ENCODE measurements around the gene MORN5.

MORN5 gene

GRCh38 chr9:122191584-122191983 lies 31.9 kb downstream of the MORN5 start:
- TF ChIP-seq CTCF (IDR thresholded peaks at IDR 0.05; ENCODE audit: insufficient read depth, missing control alignments): no peak
- DNase-seq (ENCODE audit: insufficient read length, low spot score): no peak
- no peak for FAIRE-seq

GRCh38 chr9:122192261-122192875 lies 32.7 kb downstream of the MORN5 start:
- DNase-seq (ENCODE audit: insufficient read length, low spot score) (no peak), FAIRE-seq (no peak)
- TF ChIP-seq CTCF (IDR thresholded peaks at IDR 0.05; ENCODE audit: insufficient read depth, missing control alignments): no peak

GRCh38 chr9:122192914-122193525 lies 33.3 kb downstream of the MORN5 start:
- DNase-seq (ENCODE audit: insufficient read length, low spot score) (no peak), FAIRE-seq (no peak)
- TF ChIP-seq CTCF (IDR thresholded peaks at IDR 0.05; ENCODE audit: insufficient read depth, missing control alignments): no peak

GRCh38 chr9:122193651-122194050 lies 33.9 kb downstream of the MORN5 start:
- DNase-seq (ENCODE audit: insufficient read length, low spot score) (no peak), FAIRE-seq (no peak)
- no peak for TF ChIP-seq CTCF (IDR thresholded peaks at IDR 0.05; ENCODE audit: insufficient read depth, missing control alignments)

- FAIRE-seq: no peak
- no peak for DNase-seq (ENCODE audit: insufficient read length, low spot score)
- TF ChIP-seq CTCF (IDR thresholded peaks at IDR 0.05; ENCODE audit: insufficient read depth, missing control alignments): no peak
These were observed 36.2 kb downstream of the MORN5 start for GRCh38 chr9:122195875-122196274.

GRCh38 chr9:122197426-122197825 lies 37.7 kb downstream of the MORN5 start:
- FAIRE-seq: no peak
- no peak for DNase-seq (ENCODE audit: insufficient read length, low spot score)
- no peak for TF ChIP-seq CTCF (IDR thresholded peaks at IDR 0.05; ENCODE audit: insufficient read depth, missing control alignments)

- FAIRE-seq (no peak), DNase-seq (ENCODE audit: insufficient read length, low spot score) (no peak)
- no peak for TF ChIP-seq CTCF (IDR thresholded peaks at IDR 0.05; ENCODE audit: insufficient read depth, missing control alignments)
These were observed 38.2 kb downstream of the MORN5 start for GRCh38 chr9:122197882-122198281.

All from D721Med (cell line).